Glutamatergic neuron (in vitro differentiated cells): Measurements from ENCODE around the gene CES5A. TPM values are rescaled to one million over a fixed set of nuclear protein-coding genes. Genes with fewer than 3 reads are reported as not detected.
"Not testable (repeated sequence)": the region's sequence is repeated elsewhere in the genome, so short reads cannot be mapped to it uniquely, and the experiment has no call there.

Experiments
- DNase-seq: peaks from one replicate; pipeline ENCODE4 v3.0.0; 2022
- H3K27ac Mint-ChIP-seq: one replicate; pipeline ENCODE4 v1.8.0; 2020; ENCODE audit warnings: mild to moderate bottlenecking, mixed read lengths, inconsistent platforms; ENCODE audit not compliant: unreplicated experiment
- H3K27me3 Mint-ChIP-seq: one replicate; pipeline ENCODE4 v1.8.0; 2020; ENCODE audit warnings: mild to moderate bottlenecking, moderate library complexity, mixed read lengths, inconsistent platforms; ENCODE audit not compliant: unreplicated experiment
- H3K36me3 Mint-ChIP-seq: one replicate; pipeline ENCODE4 v1.8.0; 2020; ENCODE audit warnings: mild to moderate bottlenecking, mixed read lengths, inconsistent platforms; ENCODE audit not compliant: unreplicated experiment
- H3K4me1 Mint-ChIP-seq: one replicate; pipeline ENCODE4 v1.8.0; 2020; ENCODE audit warnings: mild to moderate bottlenecking, low read depth, mixed read lengths, inconsistent platforms; ENCODE audit not compliant: unreplicated experiment
- H3K4me3 Mint-ChIP-seq: one replicate; pipeline ENCODE4 v1.8.0; 2020; ENCODE audit warnings: mild to moderate bottlenecking, mixed read lengths, inconsistent platforms; ENCODE audit not compliant: unreplicated experiment
- H3K9me3 Mint-ChIP-seq: one replicate; pipeline ENCODE4 v1.8.0; 2020; ENCODE audit warnings: mild to moderate bottlenecking, moderate library complexity, mixed read lengths, inconsistent platforms; ENCODE audit not compliant: unreplicated experiment
- total RNA-seq: library from RNA; stranded (reverse); fragmentation: NEBNext Ultra II Directional; extraction: Animal tissue kit (Norgen Biotek cat#: 25700); gene quantifications from one replicate; pipeline ENCODE4 v1.2.1, GENCODE V29; 2021; ENCODE audit not compliant: unreplicated experiment
- TF ChIP-seq, protein P1 (sequence below): fragments of 200-600 bp; sonication (generic); IDR thresholded peaks from one replicate; pipeline ENCODE4 v1.5.0; 2021; ENCODE audit not compliant: partially characterized antibody, unreplicated experiment

CES5A gene
- total RNA-seq, 1 donor from 2014 or later, result not detected

DNA sequence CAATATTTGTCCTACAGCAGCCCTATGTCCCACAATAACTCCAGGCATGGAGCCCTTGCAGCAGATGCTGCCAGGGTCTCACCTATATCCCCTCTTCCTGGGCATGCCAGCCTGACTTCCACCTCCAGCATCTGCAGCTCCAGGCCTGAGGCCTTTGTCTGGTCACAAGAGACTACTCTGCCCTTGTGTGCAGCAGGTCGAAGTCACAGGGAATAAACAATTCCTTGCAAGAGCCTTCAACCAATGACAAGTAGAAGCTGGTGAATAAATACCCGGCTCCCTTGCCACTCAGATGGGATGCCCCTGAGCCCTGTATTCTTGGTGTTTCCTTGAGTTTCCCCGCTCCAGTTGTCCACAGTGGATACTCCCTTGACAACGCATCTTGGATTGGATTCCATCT, 65.3 kb downstream of the CES5A start:
- Mint-ChIP-seq H3K27me3 (peaks cover 2% of the 10 kb centered on the region), H3K27ac (no peak overlapping the region), H3K9me3 (peaks cover 3% of the 10 kb centered on the region), H3K36me3 (no peaks in the 10 kb centered on the region), H3K4me3 (no peak overlapping the region), H3K4me1 (no peaks in the 10 kb centered on the region)
- TF ChIP-seq, protein P1, sequence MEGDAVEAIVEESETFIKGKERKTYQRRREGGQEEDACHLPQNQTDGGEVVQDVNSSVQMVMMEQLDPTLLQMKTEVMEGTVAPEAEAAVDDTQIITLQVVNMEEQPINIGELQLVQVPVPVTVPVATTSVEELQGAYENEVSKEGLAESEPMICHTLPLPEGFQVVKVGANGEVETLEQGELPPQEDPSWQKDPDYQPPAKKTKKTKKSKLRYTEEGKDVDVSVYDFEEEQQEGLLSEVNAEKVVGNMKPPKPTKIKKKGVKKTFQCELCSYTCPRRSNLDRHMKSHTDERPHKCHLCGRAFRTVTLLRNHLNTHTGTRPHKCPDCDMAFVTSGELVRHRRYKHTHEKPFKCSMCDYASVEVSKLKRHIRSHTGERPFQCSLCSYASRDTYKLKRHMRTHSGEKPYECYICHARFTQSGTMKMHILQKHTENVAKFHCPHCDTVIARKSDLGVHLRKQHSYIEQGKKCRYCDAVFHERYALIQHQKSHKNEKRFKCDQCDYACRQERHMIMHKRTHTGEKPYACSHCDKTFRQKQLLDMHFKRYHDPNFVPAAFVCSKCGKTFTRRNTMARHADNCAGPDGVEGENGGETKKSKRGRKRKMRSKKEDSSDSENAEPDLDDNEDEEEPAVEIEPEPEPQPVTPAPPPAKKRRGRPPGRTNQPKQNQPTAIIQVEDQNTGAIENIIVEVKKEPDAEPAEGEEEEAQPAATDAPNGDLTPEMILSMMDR, result no peak
- no peak for DNase-seq

DNA sequence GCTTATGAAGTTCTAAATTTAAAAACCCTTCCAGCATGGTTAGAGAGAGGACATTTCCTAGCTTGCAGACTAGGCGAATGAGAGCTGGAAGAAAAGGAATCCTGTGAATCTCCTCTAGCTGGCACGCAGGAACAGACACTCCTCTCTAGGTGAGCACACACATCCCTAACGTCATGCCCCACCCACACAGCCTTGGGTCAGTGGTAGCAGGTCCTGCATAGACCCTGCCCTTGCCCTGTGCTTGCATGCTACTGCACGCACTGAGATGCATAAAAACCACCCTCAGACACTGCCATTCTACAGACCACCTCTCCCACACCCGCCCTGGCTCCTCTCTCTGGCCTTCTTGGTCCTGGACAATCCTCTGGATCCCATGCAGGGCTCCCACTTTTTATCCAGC, 65.8 kb downstream of the CES5A start:
- H3K4me1 Mint-ChIP-seq, result no peaks in the 10 kb centered on the region
- no peak overlapping the region for H3K27ac Mint-ChIP-seq
- TF ChIP-seq, protein P1, result no peak
- no peaks in the 10 kb centered on the region for H3K27me3 Mint-ChIP-seq
- H3K36me3 Mint-ChIP-seq, result no peaks in the 10 kb centered on the region
- H3K9me3 Mint-ChIP-seq, result peaks cover 3% of the 10 kb centered on the region
- no peak overlapping the region for H3K4me3 Mint-ChIP-seq
- no peak for DNase-seq

DNA sequence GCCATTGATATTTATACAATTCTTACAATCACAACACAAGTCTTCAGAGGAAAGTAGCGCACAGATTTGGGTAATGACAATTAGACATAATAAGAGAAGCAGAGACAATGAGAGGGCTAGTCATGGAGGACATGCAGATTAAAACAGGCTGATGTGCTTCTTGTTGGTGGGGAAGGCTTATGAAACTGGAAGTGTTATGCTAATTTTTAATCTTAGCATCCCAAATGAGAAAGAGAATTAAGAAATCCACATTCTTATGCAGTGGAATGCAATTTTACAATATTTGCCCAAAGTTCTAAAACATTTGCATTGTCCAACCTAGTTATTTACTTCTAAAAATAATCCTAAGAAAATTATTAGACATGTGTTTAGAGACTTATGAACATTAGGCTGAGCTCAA, 66.9 kb downstream of the CES5A start:
- not testable (repeated sequence) for H3K27me3 Mint-ChIP-seq, H3K4me1 Mint-ChIP-seq, H3K9me3 Mint-ChIP-seq

DNA sequence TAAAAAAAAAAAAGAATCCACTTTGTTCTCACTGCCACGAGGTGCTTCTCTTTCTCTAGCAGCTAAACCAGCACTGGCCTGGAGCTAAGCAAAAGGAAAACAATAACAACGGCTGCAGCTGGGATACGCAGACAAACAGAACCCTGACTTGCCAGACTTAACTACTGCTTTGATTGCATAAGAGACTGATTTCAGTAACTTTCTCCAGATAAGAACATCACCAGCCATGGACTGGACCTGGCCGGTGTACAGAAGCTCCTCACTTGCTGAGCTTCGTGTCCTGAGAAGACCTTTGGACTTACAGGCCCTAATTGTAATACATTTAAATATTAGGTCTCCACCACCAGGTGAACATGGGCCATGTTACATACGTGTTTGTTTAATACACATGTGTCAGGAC, 70.1 kb downstream of the CES5A start:
- not testable (repeated sequence) for H3K27me3 Mint-ChIP-seq, H3K9me3 Mint-ChIP-seq, H3K4me1 Mint-ChIP-seq, H3K4me3 Mint-ChIP-seq, DNase-seq, H3K36me3 Mint-ChIP-seq, H3K27ac Mint-ChIP-seq

More for the DNA sequence above, 66.9 kb downstream of the CES5A start:
- not testable (repeated sequence) for DNase-seq, H3K27ac Mint-ChIP-seq, H3K4me3 Mint-ChIP-seq, H3K36me3 Mint-ChIP-seq

DNA sequence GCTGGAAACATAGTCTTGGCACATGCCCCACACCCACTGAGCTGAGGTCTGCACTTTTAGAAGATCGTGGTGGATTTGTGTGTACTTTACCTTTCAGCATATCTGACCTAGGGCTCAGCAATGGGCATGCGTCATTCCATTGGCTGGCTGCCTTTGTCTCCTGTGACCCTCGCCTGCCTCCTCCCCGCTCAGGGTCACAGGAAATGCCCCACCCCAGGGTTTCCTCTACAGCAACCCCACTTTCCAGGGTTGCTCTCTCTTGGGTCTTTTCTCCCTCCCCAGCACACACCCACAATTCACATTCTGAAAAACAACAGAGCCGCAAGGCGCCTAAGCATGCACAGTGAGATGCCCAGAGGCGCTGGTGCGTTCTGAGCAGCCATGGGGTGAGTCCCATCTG, 71.5 kb downstream of the CES5A start:
- H3K27ac Mint-ChIP-seq, H3K9me3 Mint-ChIP-seq, DNase-seq, H3K4me3 Mint-ChIP-seq, H3K4me1 Mint-ChIP-seq, H3K36me3 Mint-ChIP-seq, H3K27me3 Mint-ChIP-seq: not testable (repeated sequence)

Other genes starting within 250 kb of the CES5A start
- not detected for gene SLC6A2, start 219.4 kb downstream of the CES5A start, total RNA-seq
- gene CES1, start 42.3 kb downstream of the CES5A start, total RNA-seq, result not detected